Activated T-cell treated with anti-CD3 and anti-CD28 coated beads, Interleukin-2, amount 50 U/mL, for 48 hours (primary cell): ENCODE results near the gene TNS1.

ENCODE experiments used
- DNase-seq, 2 experiments: peaks; one replicate each; pipeline ENCODE4 v3.0.0-alpha.2; 2020

TNS1 gene

DNA sequence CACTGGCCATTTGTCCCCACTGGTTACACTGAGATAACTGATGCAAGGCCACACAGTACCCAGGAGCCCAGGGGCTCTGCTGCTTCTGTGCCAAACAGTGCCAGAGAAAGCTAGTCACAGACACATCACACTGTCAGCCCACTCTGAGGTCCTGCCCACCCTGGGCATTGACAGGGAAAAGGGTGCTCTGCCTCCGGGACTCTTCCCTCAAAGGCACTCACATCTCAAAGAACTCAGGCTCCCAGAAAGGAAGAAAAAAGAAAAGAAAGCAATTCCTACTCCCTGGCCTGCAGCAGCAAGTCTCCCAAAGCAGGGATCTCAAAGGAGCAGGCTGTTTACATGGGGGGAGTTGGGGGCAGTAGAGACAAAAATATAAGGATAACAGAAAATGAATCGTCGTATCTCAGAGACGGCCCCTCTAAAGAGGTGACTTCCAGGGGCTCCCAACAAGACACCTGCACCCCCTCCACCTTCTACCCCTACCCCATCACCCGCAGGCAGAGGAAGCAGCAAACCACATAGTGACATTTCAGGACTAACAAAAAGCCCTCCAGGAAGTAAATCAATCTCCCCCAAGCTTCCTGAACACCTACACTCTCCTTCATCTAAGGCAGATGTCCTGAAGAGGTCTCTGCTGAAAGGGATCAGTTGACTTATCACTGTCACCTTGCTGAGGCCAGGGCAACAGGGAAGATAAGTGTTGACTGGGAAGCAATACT, 247.6 kb downstream of the TNS1 start:
- DNase-seq: peak in 1 of 2 experiments; percentile 23

- no peak for DNase-seq
Measured at GRCh38 chr2:217753460-217754200, 249.2 kb downstream of the TNS1 start.

DNA sequence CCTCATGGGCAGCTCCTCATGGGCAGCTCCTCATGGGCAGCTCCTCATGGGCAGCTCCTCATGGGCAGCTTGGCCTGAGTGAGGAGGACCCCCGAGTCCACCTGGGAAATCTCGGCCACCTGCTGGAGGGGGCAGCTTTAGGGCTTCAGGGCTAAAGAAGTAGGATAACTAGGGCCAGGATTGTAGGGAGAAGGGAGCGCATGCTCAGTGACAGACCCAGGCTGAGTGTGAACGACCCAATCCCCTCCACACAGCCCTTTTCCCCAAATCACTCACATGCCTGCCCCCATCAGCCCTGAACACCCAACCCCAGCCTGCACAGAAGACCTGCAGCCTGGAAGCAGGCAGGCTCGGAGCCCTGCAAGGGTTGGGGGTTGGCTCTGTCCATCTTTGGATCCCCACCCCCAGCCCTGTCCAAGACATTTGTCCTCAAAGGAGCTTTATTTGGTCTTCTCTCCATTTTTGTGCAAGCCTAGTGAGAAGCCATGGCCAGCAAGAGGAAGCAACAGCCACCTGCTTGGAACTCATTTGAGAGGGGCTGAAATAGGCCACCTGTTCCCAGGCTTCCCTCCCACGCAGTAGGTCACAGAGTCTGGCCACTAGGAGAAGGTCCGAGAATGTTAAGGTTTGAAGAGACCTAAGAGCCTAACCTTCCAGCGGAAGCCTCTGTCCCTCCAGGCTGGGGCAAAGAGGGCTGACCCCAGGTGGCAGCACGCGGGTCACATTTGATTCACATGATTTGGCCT, 249.9 kb downstream of the TNS1 start:
- DNase-seq: peak in 1 of 2 experiments; percentile 11

- no peak for DNase-seq
Measured at GRCh38 chr2:217751952-217752351, 250.8 kb downstream of the TNS1 start.

GRCh38 chr2:217751192-217751591, 251.6 kb downstream of the TNS1 start:
- DNase-seq: peak in 1 of 2 experiments; percentile 9
